Liver (tissue), 3 donors: ENCODE results near the gene GOLGA6L4.
"Not testable (repeated sequence)": the region's sequence is repeated elsewhere in the genome, so short reads cannot be mapped to it uniquely, and the experiment has no call there.

Source experiments
- FOXA1 ChIP-seq: IDR thresholded peaks from 2 replicates; pipeline ENCODE4 v1.6.1; 2016; ENCODE audit warnings: antibody characterized with exemption
- FOXA2 ChIP-seq: IDR thresholded peaks from 2 replicates; pipeline ENCODE4 v1.6.1; 2016; ENCODE audit warnings: antibody characterized with exemption
- GABPA ChIP-seq, 2 donors: IDR thresholded peaks in 1 of 2; conservative IDR thresholded peaks in 1 of 2; 2 replicates each; pipeline ENCODE4 v1.6.1; 2016; ENCODE audit warnings: antibody characterized with exemption in 2 of 2, mild to moderate bottlenecking in 1 of 2, moderate library complexity in 1 of 2
- HNF4A ChIP-seq, 2 donors: conservative IDR thresholded peaks; 2 replicates each; pipeline ENCODE4 v1.6.1; 2016; ENCODE audit warnings: antibody characterized with exemption in 2 of 2, mild to moderate bottlenecking in 2 of 2
- RAD21 ChIP-seq, 2 donors: IDR thresholded peaks; 2 replicates each; pipeline ENCODE4 v1.6.1; 2016; ENCODE audit warnings: antibody characterized with exemption in 2 of 2, mild to moderate bottlenecking in 2 of 2
- SP1 ChIP-seq: IDR thresholded peaks from 2 replicates; pipeline ENCODE4 v1.6.1; 2018; ENCODE audit warnings: antibody characterized with exemption, mild to moderate bottlenecking
- TAF1 ChIP-seq: conservative IDR thresholded peaks from 2 replicates; pipeline ENCODE4 v1.6.1; 2016; ENCODE audit warnings: antibody characterized with exemption, mild to moderate bottlenecking
- YY1 ChIP-seq: IDR thresholded peaks from 2 replicates; pipeline ENCODE4 v1.6.1; 2016; ENCODE audit warnings: antibody characterized with exemption, mild to moderate bottlenecking
- TF ChIP-seq, protein P1 (sequence below): fragments of 150-350 bp; IDR thresholded peaks from 2 replicates; pipeline ENCODE4 v1.5.1; 2017; ENCODE audit warnings: improper control_type of control experiment, low read depth, low read length; ENCODE audit not compliant: missing input control
- TF ChIP-seq, protein P2 (sequence below): IDR thresholded peaks from 2 replicates; pipeline ENCODE4 v1.6.1; 2016; ENCODE audit warnings: antibody characterized with exemption
- TF ChIP-seq, protein P3 (sequence below): IDR thresholded peaks from 2 replicates; pipeline ENCODE4 v1.6.1; 2016; ENCODE audit warnings: antibody characterized with exemption, mild to moderate bottlenecking
- donor health status: healthy.
- donor health status: healthy.

DNA sequence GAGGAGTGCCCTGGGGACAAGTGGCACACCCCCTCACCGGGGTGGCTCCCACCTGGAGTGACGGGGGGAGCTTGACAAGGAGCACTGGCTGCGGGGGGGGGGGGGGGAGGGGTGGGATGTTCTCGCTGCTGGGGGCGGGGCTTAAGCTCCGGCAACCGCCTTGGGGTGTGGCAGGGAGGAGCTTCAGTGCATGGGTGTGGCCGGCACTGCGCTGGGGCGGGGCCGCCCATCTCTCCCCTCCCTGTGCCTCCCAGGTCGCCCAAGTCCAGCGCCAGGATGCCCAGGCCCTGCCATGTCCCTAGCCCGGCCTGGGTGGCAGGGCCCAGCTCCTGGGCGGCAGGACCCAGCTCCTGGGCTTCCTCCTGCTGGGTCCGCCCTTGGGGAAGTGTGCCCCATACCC, 35.7 kb upstream of the GOLGA6L4 start:
- not testable (repeated sequence) for TF ChIP-seq SP1; GABPA (IDR thresholded peaks at IDR 0.05 in 1 of 2, conservative IDR thresholded peaks at IDR 0.05 in 1 of 2); TAF1; YY1; RAD21 (IDR thresholded peaks at IDR 0.05); FOXA2; HNF4A (conservative IDR thresholded peaks at IDR 0.05); FOXA1
- TF ChIP-seq, protein P1, sequence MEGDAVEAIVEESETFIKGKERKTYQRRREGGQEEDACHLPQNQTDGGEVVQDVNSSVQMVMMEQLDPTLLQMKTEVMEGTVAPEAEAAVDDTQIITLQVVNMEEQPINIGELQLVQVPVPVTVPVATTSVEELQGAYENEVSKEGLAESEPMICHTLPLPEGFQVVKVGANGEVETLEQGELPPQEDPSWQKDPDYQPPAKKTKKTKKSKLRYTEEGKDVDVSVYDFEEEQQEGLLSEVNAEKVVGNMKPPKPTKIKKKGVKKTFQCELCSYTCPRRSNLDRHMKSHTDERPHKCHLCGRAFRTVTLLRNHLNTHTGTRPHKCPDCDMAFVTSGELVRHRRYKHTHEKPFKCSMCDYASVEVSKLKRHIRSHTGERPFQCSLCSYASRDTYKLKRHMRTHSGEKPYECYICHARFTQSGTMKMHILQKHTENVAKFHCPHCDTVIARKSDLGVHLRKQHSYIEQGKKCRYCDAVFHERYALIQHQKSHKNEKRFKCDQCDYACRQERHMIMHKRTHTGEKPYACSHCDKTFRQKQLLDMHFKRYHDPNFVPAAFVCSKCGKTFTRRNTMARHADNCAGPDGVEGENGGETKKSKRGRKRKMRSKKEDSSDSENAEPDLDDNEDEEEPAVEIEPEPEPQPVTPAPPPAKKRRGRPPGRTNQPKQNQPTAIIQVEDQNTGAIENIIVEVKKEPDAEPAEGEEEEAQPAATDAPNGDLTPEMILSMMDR, result not testable (repeated sequence)
- TF ChIP-seq, protein P2, sequence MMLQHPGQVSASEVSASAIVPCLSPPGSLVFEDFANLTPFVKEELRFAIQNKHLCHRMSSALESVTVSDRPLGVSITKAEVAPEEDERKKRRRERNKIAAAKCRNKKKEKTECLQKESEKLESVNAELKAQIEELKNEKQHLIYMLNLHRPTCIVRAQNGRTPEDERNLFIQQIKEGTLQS, result not testable (repeated sequence)
- TF ChIP-seq, protein P3, sequence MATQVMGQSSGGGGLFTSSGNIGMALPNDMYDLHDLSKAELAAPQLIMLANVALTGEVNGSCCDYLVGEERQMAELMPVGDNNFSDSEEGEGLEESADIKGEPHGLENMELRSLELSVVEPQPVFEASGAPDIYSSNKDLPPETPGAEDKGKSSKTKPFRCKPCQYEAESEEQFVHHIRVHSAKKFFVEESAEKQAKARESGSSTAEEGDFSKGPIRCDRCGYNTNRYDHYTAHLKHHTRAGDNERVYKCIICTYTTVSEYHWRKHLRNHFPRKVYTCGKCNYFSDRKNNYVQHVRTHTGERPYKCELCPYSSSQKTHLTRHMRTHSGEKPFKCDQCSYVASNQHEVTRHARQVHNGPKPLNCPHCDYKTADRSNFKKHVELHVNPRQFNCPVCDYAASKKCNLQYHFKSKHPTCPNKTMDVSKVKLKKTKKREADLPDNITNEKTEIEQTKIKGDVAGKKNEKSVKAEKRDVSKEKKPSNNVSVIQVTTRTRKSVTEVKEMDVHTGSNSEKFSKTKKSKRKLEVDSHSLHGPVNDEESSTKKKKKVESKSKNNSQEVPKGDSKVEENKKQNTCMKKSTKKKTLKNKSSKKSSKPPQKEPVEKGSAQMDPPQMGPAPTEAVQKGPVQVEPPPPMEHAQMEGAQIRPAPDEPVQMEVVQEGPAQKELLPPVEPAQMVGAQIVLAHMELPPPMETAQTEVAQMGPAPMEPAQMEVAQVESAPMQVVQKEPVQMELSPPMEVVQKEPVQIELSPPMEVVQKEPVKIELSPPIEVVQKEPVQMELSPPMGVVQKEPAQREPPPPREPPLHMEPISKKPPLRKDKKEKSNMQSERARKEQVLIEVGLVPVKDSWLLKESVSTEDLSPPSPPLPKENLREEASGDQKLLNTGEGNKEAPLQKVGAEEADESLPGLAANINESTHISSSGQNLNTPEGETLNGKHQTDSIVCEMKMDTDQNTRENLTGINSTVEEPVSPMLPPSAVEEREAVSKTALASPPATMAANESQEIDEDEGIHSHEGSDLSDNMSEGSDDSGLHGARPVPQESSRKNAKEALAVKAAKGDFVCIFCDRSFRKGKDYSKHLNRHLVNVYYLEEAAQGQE, result not testable (repeated sequence)
